ENCODE data around the gene LILRB2. TPM values are rescaled to one million over a fixed set of nuclear protein-coding genes. Genes with fewer than 3 reads are reported as not detected.

The LILRB2 gene
- total RNA-seq, 2 donors from 2014 or later: 0.78 to 1.3 TPM

DNA sequence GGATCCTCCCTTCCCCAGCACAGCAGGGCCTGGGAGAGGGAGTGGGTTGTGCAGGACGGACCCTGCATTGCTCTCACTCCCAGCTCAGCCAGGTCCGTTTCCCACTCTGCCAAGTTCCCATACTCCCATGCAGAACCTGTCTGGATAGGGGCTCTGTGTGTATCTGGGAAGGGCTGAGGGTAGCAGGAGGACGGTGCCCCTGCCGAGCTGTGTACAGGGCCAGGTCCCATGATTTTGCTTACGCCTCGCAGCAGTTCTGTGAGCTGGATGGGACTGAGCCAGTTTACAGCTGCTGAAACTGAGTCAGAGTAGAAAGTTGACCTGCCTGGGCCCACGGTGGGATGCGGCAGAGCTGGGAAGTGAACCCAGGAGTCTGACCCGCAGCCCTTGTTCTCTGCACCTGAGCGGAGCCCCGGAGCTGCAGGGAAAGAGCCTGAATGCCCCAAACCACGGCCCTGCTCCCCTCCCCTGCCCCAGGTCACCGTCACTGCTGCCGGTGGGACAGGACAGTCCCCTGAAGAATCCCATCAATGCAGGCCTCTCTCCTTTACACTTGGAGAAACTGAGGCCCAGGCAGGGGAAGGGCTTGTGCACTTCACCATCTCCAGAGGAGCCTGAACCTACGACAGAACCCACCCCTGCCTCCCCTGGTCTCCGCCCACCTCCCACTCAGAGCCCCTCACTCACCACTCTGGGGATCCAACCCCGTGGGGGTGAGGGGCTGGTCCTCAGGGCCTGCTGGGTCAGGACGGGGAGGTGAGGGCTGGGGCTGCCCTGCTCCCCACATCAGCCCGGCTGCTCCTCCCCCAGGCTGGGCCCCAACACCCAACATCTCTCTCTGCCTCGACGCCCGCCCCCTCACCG lies 27.3 kb downstream of the LILRB2 start:
- Histone ChIP-seq H3K27ac (no peak overlapping the region), H3K9me3 (no peaks in the 10 kb centered on the region), H3K4me1 (no peaks in the 10 kb centered on the region), H3K36me3 (replicated peaks in 1 of 2; ENCODE audit: insufficient read depth in 1 of 2, low read depth in 2 of 2) (no peaks in the 10 kb centered on the region), H3K27me3 (no peaks in the 10 kb centered on the region), H3K4me3 (no peak overlapping the region)
- no peak for ATAC-seq
- intact Hi-C loops (cut with DNase I): no loop called here
- no peak for DNase-seq
- no peak for TF ChIP-seq CTCF (IDR thresholded peaks at IDR 0.05)
- TF ChIP-seq POLR2A (IDR thresholded peaks at IDR 0.05): no peak
- 56 to 69% methylated on average over 11 to 23 of the region's 23 CpGs for WGBS, 2 donors

DNA sequence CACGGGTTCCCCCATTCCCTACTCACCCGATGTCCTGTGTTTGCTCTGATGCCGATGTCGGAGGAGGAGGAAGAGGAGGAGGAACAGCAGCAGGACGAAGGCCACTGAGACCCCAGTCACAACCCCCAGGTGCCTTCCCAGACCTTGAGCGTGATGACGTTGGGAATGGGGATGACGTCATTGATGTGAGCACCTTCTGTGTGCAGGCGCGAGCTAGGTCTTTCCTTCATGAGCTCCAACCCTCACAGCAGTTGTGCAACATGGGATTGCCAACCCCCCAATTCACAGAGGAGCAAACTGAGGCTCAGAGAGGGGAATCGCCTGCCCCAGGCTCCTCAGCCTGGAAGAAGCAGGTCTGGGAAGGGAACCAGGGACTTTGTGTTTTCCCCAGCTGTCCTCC lies 28.1 kb downstream of the LILRB2 start:
- ATAC-seq (no peak), DNase-seq (no peak)
- Histone ChIP-seq H3K27ac (no peak overlapping the region), H3K27me3 (no peaks in the 10 kb centered on the region), H3K4me3 (no peak overlapping the region), H3K4me1 (no peaks in the 10 kb centered on the region), H3K36me3 (replicated peaks in 1 of 2; ENCODE audit: insufficient read depth in 1 of 2, low read depth in 2 of 2) (no peaks in the 10 kb centered on the region), H3K9me3 (no peaks in the 10 kb centered on the region)
- intact Hi-C loops (cut with DNase I): no loop called here
- 47 to 58% methylated on average over 11 of the region's 11 CpGs for WGBS, 2 donors
- TF ChIP-seq POLR2A (IDR thresholded peaks at IDR 0.05): no peak
- no peak for TF ChIP-seq CTCF (IDR thresholded peaks at IDR 0.05)

- H3K27ac ChIP-seq: no peak overlapping the region
- no peak for TF ChIP-seq POLR2A (IDR thresholded peaks at IDR 0.05)
- TF ChIP-seq CTCF (IDR thresholded peaks at IDR 0.05): no peak
- H3K4me3 ChIP-seq: no peak overlapping the region
- no peaks in the 10 kb centered on the region for H3K36me3 ChIP-seq (replicated peaks in 1 of 2; ENCODE audit: insufficient read depth in 1 of 2, low read depth in 2 of 2)
- no peaks in the 10 kb centered on the region for H3K4me1 ChIP-seq
- peaks cover 0 to 4% of the 10 kb centered on the region in 2 donors for H3K27me3 ChIP-seq
- H3K9me3 ChIP-seq: no peaks in the 10 kb centered on the region
- DNase-seq (no peak), ATAC-seq (no peak)
- intact Hi-C loops (cut with DNase I): no loop called here
- 39 to 59% methylated on average over 8 of the region's 9 CpGs for WGBS, 2 donors
These were observed 28.7 kb downstream of the LILRB2 start for GRCh38 chr19:54252243-54252642.

GRCh38 chr19:54248016-54248601 lies 32.8 kb downstream of the LILRB2 start:
- intact Hi-C loops (cut with DNase I): no loop called here
- ATAC-seq (no peak), DNase-seq (peak in 1 of 4 donors; percentile 64)
- WGBS, 2 donors: 40 to 67% methylated on average over 8 of the region's 8 CpGs
- H3K27ac ChIP-seq: no peak overlapping the region
- H3K9me3 ChIP-seq: no peaks in the 10 kb centered on the region
- no peaks in the 10 kb centered on the region for H3K4me1 ChIP-seq
- TF ChIP-seq POLR2A (IDR thresholded peaks at IDR 0.05) (no peak), CTCF (IDR thresholded peaks at IDR 0.05) (no peak)
- no peak overlapping the region for H3K4me3 ChIP-seq
- no peaks in the 10 kb centered on the region for H3K36me3 ChIP-seq (replicated peaks in 1 of 2; ENCODE audit: insufficient read depth in 1 of 2, low read depth in 2 of 2)
- H3K27me3 ChIP-seq: peaks cover 0 to 8% of the 10 kb centered on the region in 2 donors
